Measurements from ENCODE around the gene GAS2L1. TPM values are rescaled to one million over a fixed set of nuclear protein-coding genes. Genes with fewer than 3 reads are reported as not detected.

Gene GAS2L1
- total and polyA plus RNA-seq, 2 experiments from 2014 or later = 5.2 to 9.5 TPM

GRCh38 chr22:29348041-29348440 lies 41.6 kb downstream of the GAS2L1 start (continued):
- no peak for TF ChIP-seq ZNF462 (CRISPR knock-in tag; IDR thresholded peaks at IDR 0.05)
- no peak for TF ChIP-seq NANOG (IDR thresholded peaks at IDR 0.05; ENCODE audit: borderline replicate concordance)
- no peak for TF ChIP-seq ZNF114 (CRISPR knock-in tag; IDR thresholded peaks at IDR 0.05)
- no peak for TF ChIP-seq ETS1 (IDR thresholded peaks at IDR 0.05)

GRCh38 chr22:29348956-29349355 lies 42.5 kb downstream of the GAS2L1 start:
- H2AFZ ChIP-seq = no peak overlapping the region
- no peaks in the 10 kb centered on the region for H3K9me3 Mint-ChIP-seq
- peaks cover 61% of the 10 kb centered on the region for H3K36me3 Mint-ChIP-seq (ENCODE audit: low read depth)
- no peak overlapping the region for H3K4me3 Mint-ChIP-seq
- no peak for DNase-seq (ENCODE audit: low spot score)
- H3K4me1 Mint-ChIP-seq = no peaks in the 10 kb centered on the region
- H3K4me1 ChIP-seq (ENCODE audit: insufficient read depth) = no peaks in the 10 kb centered on the region
- H3F3A ChIP-seq (replicated peaks; ENCODE audit: low read depth) = no peaks in the 10 kb centered on the region
- H3K27me3 ChIP-seq (ENCODE audit: insufficient read depth) = no peaks in the 10 kb centered on the region
- no peak overlapping the region for H3K4me3 ChIP-seq
- no peak overlapping the region for H3K27ac ChIP-seq (ENCODE audit: low read depth)
- no peaks in the 10 kb centered on the region for H3K9me2 ChIP-seq (ENCODE audit: insufficient read depth)
- H3K27ac Mint-ChIP-seq = no peak overlapping the region
- H3K4me2 ChIP-seq = no peak overlapping the region
- ATAC-seq = no peak
- peaks cover 2% of the 10 kb centered on the region for H3K27me3 Mint-ChIP-seq (ENCODE audit: insufficient read depth, low read depth, poor library complexity)
- H3K79me2 ChIP-seq (replicated peaks; ENCODE audit: insufficient read depth) = no peaks in the 10 kb centered on the region
- H4K20me1 ChIP-seq (replicated peaks; ENCODE audit: insufficient read depth) = peaks cover 3% of the 10 kb centered on the region; the same call in 1 of the 2 replicates
- H3K36me3 ChIP-seq (ENCODE audit: insufficient read depth) = peaks cover 15% of the 10 kb centered on the region
- TF ChIP-seq NANOG (IDR thresholded peaks at IDR 0.05; ENCODE audit: borderline replicate concordance) (no peak), JUNB (IDR thresholded peaks at IDR 0.05; ENCODE audit: unreplicated experiment) (no peak), REST (IDR thresholded peaks at IDR 0.05; ENCODE audit: unreplicated experiment) (no peak), ETS1 (IDR thresholded peaks at IDR 0.05) (no peak), EZH2 (IDR thresholded peaks at IDR 0.05; ENCODE audit: low read depth, unreplicated experiment) (no peak)

All from GM23338 (cell line).